ENCODE results near the gene ATP6V1G2.
A peak's percentile ranks its signal among the peaks of the same experiment; 100 is the strongest.
"Not testable (repeated sequence)": the region's sequence is repeated elsewhere in the genome, so short reads cannot be mapped to it uniquely, and the experiment has no call there.

ATP6V1G2 gene

DNA sequence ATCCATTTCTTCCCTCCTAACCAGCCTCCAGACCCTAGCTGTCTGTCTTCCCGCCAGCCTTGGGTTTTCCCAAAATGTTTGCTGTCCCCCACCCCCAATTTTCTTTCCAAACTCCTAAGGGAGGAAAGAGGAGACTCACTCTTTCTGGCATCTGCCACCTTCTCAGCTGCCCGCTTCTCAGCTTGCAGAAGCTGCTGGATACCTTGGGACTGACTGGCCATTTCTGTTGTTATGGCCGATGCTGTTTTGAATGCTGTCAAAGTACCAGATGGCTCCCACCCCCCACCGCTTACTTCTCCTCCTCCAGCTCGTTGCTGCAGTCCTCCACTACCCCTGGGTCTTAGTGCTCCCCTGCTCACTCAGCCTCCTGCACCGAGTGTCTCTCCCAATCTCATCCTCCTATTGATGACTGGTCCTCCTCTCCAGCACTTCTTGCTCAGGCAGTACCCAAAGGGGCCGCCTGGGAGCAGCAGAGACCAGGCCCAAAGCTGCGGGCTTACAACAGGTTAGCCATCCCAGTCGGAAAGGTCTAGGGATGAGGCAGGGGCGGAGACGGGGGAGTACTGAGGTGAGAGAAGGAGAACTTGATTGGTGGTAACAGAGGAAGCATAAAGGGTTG is at the start of gene ATP6V1G2:
ATP6V1G2 (minus strand) TSS at position 270 of the 619 bp plus-strand sequence; CDS start at position 221, 49 bp downstream.
- peak within 1 kb of the TSS; percentile 54 for H3K4me3 ChIP-seq (ENCODE audit: low read length)
- DNase-seq (ENCODE audit: low read depth): peak; percentile 98
- TF ChIP-seq, protein P1, sequence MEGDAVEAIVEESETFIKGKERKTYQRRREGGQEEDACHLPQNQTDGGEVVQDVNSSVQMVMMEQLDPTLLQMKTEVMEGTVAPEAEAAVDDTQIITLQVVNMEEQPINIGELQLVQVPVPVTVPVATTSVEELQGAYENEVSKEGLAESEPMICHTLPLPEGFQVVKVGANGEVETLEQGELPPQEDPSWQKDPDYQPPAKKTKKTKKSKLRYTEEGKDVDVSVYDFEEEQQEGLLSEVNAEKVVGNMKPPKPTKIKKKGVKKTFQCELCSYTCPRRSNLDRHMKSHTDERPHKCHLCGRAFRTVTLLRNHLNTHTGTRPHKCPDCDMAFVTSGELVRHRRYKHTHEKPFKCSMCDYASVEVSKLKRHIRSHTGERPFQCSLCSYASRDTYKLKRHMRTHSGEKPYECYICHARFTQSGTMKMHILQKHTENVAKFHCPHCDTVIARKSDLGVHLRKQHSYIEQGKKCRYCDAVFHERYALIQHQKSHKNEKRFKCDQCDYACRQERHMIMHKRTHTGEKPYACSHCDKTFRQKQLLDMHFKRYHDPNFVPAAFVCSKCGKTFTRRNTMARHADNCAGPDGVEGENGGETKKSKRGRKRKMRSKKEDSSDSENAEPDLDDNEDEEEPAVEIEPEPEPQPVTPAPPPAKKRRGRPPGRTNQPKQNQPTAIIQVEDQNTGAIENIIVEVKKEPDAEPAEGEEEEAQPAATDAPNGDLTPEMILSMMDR (IDR thresholded peaks at IDR 0.05; ENCODE audit: insufficient read depth, low read depth, low read length, missing control alignments): peak; percentile 100

DNA sequence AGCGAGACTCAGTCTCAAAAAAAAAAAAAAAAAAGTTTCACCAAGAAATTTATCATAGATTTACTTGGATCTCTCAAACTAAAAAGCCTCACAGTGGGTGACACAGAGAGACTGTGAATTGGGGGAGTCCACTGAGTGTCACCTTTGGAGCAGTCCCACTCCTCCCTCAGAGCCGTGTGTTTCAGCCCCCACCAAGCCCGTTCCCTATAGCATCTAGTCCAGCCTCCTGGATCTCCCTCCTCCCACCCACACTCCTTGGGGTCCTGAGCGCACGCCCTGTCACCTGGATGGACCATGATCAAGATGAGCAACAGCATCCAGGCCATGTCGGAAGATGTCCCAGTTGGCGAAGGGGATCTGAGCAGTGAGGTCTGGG is 46.0 kb upstream of the ATP6V1G2 start:
- TF ChIP-seq, protein P1 (IDR thresholded peaks at IDR 0.05; ENCODE audit: insufficient read depth, low read depth, low read length, missing control alignments): no peak
- H3K4me3 ChIP-seq (ENCODE audit: low read length): no peak overlapping the region
- DNase-seq (ENCODE audit: low read depth): no peak

DNA sequence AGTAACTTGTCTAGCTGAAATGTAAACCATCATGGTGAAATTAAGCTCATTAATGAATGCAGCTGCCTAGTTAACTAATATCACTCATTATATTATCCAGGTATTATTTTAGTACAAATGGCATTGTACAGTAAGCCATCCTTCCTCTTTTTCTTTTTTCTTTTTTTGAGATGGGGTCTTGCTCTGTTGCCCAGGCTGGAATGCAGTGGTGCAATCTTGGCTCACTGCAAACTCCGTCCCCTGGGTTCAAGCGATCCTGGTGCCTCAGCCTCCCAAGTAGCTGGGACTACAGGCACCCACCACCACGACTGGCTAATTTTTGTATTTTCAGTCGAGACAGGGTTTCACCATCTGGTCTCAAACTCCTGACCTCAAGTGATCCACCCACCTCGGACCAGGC is 44.3 kb upstream of the ATP6V1G2 start:
- not testable (repeated sequence) for H3K4me3 ChIP-seq (ENCODE audit: low read length); DNase-seq (ENCODE audit: low read depth)

DNA sequence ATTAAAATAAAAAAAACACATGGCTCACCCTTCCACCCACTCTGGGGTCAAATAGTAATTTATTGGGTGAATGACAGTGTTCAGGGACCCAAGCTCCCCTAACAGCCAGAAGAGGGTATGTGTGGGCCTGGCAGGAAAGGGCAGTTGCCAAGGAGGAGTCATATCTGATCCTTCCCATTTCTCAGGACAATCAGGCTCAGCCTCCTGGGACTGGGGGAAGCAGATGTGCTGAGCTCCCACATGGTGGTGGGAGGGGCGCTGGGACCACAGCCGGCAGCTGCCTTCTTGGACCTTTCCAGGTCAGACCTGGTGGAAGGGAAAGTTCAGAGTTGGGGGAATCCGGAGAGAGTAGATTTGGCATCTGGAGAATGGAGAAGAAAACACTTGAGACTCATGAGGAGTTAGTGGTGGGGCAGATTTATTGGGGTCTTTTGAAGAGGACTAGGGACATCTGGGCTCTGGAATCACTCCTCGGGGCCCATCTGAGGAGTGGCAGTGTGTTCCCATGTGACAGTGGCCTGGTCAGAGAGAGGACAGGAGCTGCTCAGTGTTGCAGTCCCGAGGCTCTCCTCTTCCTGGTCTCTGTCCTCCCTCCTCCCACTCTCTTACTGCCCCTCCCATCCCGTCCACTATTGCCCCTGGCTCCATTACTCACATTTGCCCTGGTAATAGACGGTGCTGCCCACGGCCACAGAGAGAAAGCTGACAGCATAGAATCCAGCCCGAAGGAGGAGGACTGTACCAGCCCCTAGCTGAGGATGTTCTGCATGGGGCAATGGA is 42.7 kb upstream of the ATP6V1G2 start:
- no peak for DNase-seq (ENCODE audit: low read depth)
- TF ChIP-seq, protein P1 (IDR thresholded peaks at IDR 0.05; ENCODE audit: insufficient read depth, low read depth, low read length, missing control alignments): no peak
- no peak overlapping the region for H3K4me3 ChIP-seq (ENCODE audit: low read length)

DNA sequence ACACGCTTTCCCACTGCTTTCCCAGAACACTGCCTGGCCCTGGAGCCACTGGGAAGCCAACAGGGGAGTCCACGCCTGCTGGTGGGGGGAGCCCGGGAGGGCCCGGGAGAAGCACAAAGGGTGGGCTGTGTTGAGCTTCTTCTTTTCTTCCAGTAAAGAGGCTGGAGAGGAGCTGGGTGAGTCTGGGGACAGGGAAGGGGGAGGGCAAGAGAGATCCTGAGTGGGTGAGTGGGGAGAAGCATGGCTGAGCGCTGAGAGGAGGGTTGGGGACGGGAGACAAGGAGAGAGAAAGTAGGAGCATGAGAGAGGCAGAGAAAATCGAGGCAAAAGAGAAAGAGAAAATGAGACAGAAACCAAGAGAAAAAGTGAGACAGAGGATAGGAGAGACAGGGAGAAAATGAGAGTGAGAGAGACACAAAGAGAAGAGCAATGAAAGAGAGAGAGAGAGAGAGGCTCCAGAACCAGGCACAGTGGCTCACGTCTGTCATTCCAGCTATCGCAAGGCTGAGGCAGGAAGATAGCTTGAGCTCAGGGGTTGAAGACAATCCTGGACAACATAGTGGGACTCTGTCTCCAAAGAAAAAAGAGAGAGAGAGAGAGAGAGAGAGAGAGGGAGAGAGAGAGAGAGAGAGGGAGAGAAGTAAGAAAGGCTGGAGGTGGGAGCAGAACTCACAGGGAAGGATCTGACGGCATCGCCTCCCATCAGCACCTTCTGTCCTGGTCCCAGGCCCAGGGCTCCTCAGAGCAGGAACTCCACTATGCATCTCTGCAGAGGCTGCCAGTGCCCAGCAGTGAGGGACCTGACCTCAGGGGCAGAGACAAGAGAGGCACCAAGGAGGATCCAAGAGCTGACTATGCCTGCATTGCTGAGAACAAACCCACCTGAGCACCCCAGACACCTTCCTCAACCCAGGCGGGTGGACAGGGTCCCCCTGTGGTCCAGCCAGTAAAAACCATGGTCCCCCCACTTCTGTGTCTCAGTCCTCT is 41.7 kb upstream of the ATP6V1G2 start:
- TF ChIP-seq, protein P1 (IDR thresholded peaks at IDR 0.05; ENCODE audit: insufficient read depth, low read depth, low read length, missing control alignments): no peak
- H3K4me3 ChIP-seq (ENCODE audit: low read length): no peak overlapping the region
- no peak for DNase-seq (ENCODE audit: low read depth)

DNA sequence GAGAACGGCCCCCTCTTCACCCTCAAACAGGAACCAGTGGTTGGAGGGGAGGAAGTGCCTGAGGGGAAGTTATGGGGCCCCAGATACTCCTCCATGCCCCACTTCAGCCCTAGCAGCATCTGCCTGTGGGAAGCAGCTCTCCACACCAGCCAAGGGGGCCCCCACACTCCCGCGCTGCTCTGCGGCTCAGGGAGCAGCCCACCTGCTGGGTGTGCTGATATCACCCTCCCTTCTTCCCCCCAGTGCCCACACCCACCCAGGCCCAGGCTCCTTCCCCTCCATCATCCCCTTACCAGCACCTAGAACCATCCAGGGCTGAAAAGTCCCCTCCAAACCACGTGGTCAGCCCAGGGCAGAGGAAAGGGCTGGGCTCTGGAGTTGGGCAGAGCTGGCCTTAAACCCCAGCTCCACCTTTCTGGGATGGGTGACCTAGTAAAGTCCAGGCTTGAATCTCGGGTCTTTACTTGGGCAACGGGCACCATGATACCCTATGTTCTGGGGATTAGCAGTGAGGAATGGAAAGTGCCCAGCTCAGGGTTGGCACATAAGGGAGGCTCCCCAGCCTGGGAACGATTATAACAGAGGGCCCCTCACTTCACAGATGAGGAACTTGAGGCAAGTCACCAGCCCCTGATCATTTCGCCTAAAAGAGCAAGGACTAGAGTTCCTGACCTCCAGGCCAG is 40.3 kb upstream of the ATP6V1G2 start:
- H3K4me3 ChIP-seq (ENCODE audit: low read length): no peak overlapping the region
- TF ChIP-seq, protein P1 (IDR thresholded peaks at IDR 0.05; ENCODE audit: insufficient read depth, low read depth, low read length, missing control alignments): no peak

More for the DNA sequence above, 40.3 kb upstream of the ATP6V1G2 start:
- no peak for DNase-seq (ENCODE audit: low read depth)
